Sciatic nerve (tissue), 2 donors: ENCODE results near the gene SLC9A5. TPM values are rescaled to one million over a fixed set of nuclear protein-coding genes. Genes with fewer than 3 reads are reported as not detected.
A peak's percentile ranks its signal among the peaks of the same experiment; 100 is the strongest.

Source experiments
- ATAC-seq: fragments of 200-7000 bp; cut with Tn5 transposase; one replicate; pipeline ENCODE4 v1.9.1; 2020; ENCODE audit warnings: mild to moderate bottlenecking, moderate library complexity
- DNase-seq: peaks from one replicate; pipeline ENCODE4 v3.0.0-alpha.2; 2020; ENCODE audit warnings: low spot score
- intact Hi-C: fragments of 100-400 bp; cut with DNase I; formaldehyde crosslinking; loops from one replicate; pipeline ENCODE4 v1.14.2; 2022
- total RNA-seq: library from RNA; stranded (reverse); fragmentation: NEBNext Ultra II Directional; extraction: Animal tissue kit (Norgen Biotek cat#: 25700); gene quantifications from one replicate; pipeline ENCODE4 v1.2.1, GENCODE V29; 2021
- donor health status: DM: no; HTN: no; CAD: no.
- donor health status: DM: no; HTN: no; CAD: no.

Gene SLC9A5
- total RNA-seq, 1 donor from 2014 or later = 1.2 TPM

GRCh38 chr16:67213197-67214019, 35.4 kb upstream of the SLC9A5 start:
- DNase-seq (no peak), ATAC-seq (no peak)
- intact Hi-C loops = no loop called here

DNA sequence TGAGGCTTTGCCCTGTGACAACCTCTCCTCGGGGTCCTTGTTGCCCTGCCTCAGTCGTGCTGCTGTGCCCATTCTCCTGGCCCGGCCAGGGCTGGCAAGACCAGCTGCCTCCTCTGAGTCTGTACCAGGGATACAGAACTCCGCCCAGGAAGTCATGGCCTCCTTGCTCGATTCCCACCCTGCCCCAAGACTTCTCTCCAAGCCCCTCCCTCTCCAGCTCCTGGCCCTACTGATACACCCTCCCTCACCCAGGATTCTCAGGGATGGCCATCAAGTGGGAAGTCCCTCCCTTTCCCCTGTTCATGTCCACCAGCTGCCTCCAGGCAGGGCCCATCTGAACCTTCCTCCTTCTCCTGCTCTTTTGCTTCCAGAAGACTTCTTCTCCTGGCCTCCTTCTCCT, 33.1 kb upstream of the SLC9A5 start:
- ATAC-seq = no peak
- no peak for DNase-seq
- intact Hi-C loops = no loop called here

- intact Hi-C loops = no loop called here
- ATAC-seq (peak; percentile 75), DNase-seq (no peak)
These were observed 31.9 kb upstream of the SLC9A5 start for GRCh38 chr16:67216612-67217490.

DNA sequence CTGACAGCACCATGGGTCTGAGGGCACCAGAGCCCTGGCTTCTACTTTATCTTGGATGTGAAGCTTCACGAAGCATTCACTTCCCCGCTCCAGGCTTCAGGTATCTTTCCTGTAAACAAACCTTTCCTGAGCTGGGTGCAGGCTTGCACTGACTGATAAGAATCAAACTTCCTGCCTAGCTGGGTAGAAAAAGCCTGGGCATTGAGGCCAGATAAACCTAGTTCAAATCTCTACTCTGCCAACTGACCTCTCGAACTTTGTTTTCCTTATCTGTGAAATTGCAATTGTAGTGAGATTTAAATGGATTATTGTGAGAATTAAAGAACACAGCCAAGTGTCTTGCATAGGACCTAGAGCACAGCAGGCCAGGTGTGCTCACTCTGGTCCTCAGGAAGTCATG, 24.8 kb upstream of the SLC9A5 start:
- intact Hi-C loops = no loop called here
- ATAC-seq (no peak), DNase-seq (no peak)

GRCh38 chr16:67226295-67226803, 22.4 kb upstream of the SLC9A5 start:
- peak; percentile 4 for ATAC-seq
- DNase-seq = no peak
- intact Hi-C loops = no loop called here

DNA sequence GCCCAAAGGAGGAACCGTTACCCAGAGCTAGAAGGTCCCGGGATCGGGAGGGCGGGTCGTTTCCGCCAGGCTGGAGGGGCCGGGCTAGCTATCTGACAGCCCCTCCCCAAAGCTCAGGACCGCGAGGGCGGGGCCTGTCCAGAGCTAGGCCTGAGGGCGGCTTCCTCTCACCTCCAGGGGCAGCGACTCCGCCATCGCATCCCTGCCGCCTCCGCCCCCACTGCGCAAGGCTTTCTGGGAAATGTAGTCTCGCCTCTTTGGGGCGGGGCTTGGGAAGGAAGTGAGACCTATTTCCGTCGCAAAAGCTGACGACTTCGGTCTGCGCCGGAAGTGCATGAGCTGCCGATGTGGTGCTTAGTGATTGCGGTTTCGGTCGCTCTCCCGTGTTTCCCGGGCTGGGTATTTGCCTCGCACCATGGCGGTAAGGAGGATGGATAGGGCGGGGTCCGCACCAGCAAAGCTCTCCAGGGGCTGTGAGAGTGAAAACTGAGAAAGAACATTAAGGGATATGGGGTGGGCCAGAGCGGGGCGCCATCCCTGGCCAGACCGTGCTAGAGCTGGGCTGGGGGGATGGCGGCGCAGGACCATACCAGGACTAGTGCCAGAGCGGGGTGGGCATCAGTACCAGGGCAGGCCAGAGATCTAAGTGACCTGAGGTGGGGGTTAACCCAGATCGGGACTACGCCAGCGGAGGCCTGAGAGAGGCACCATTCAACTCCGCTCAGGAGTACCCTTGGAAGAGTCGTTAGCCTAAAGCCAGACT, 21.8 kb upstream of the SLC9A5 start, which contains the start of gene TMEM208:
Gene TMEM208, plus strand, starts transcription at position 327 of the 763 bp plus-strand sequence. Its CDS starts 89 bp downstream, at position 416.
- DNase-seq (peak; percentile 99), ATAC-seq (peak; percentile 98)
- intact Hi-C loops = no loop called here

DNA sequence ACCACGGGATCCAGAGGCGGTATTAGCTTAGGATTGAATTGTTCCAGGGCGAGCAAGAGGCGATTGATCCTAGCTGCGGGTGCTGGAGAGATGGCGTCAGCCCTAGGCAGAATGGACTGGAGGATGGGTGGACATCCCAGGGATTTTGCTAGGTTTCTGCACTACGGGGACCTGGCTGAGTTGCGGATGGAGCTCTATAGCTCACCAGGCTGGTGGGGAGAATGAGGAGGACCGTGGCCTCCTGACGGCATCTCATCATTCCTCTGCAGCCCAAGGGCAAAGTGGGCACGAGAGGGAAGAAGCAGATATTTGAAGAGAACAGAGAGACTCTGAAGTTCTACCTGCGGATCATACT, 21.2 kb upstream of the SLC9A5 start:
- ATAC-seq (no peak), DNase-seq (no peak)
- intact Hi-C loops = no loop called here

- DNase-seq (no peak), ATAC-seq (no peak)
- intact Hi-C loops = no loop called here
These were observed 20.6 kb upstream of the SLC9A5 start for GRCh38 chr16:67228034-67228785.

- ATAC-seq (no peak), DNase-seq (no peak)
- intact Hi-C loops = no loop called here
These were observed 19.9 kb upstream of the SLC9A5 start for GRCh38 chr16:67228905-67229304.

- DNase-seq (no peak), ATAC-seq (no peak)
- intact Hi-C loops = no loop called here
These were observed 18.6 kb upstream of the SLC9A5 start for GRCh38 chr16:67229906-67230808.

- DNase-seq = no peak
- no peak for ATAC-seq
- intact Hi-C loops = no loop called here
These were observed 17.7 kb upstream of the SLC9A5 start for GRCh38 chr16:67230809-67231660.

- ATAC-seq (no peak), DNase-seq (no peak)
- intact Hi-C loops = no loop called here
These were observed 15.2 kb upstream of the SLC9A5 start for GRCh38 chr16:67233596-67233995.

- no peak for DNase-seq
- no peak for ATAC-seq
- intact Hi-C loops = no loop called here
These were observed 14.6 kb upstream of the SLC9A5 start for GRCh38 chr16:67234180-67234597.

DNA sequence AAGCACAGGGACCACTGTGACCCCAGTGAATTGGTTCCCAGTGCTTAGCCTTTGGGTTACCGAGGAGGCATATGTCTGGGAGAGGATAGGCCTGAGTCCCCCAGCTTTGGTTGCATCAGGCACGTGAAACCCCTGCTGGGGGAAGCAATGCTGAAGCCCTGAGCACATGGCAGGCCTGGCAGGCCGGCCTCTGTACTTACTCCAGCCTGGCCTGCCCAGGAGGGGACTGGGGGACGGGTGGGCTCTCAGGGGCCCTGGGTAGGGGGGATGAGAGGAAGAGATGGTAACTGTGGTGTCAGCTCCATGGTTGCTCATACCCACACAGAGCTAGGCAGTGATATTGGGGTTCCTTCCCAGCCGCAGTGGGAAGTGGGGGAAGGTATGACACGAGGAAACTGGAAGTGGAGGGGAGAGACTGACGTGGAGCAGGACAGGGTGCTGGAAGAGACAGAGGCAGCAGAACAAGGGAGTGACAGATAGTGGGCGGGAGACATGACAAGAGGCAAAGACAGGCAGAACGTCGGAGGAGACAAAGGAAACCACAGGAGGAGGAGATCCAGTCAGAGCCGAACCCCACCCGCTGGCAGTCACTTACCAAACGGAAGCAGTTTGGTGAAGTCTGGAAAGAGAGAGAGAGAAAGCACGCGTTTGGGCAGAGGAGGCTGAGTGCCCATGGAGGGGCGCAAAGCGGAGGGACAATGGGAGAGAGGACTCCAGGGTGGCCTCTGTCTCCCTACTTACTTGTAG, 12.8 kb upstream of the SLC9A5 start:
- ATAC-seq (no peak), DNase-seq (no peak)
- intact Hi-C loops = no loop called here

- ATAC-seq (peak; percentile 44), DNase-seq (no peak)
- intact Hi-C loops = no loop called here
These were observed 12.0 kb upstream of the SLC9A5 start for GRCh38 chr16:67236563-67237395.
